Sigmoid colon (tissue), 4 donors: ENCODE data around the gene NEDD9.

Experiments used
- POLR2A ChIP-seq, 2 donors: fragments of 450-650 bp; IDR thresholded peaks; one replicate each; pipeline ENCODE4 v1.6.1; 2016; ENCODE audit warnings: antibody characterized with exemption in 2 of 2, mild to moderate bottlenecking in 2 of 2, moderate library complexity in 2 of 2
- POLR2AphosphoS5 ChIP-seq, 4 donors: sonication (generic); formaldehyde crosslinking; IDR thresholded peaks; one replicate each; pipeline ENCODE4 v1.6.1; 2017; ENCODE audit warnings: antibody characterized with exemption in 4 of 4
- TF ChIP-seq, protein P1 (sequence below), 4 experiments: fragments of 450-650 bp in 3 of 4; fragments of 200-600 bp in 1 of 4; IDR thresholded peaks; one replicate each; pipeline ENCODE4 v1.5.1; 2016 to 2019; ENCODE audit warnings: antibody characterized with exemption in 4 of 4, mild to moderate bottlenecking in 3 of 4, moderate library complexity in 2 of 4

DNA sequence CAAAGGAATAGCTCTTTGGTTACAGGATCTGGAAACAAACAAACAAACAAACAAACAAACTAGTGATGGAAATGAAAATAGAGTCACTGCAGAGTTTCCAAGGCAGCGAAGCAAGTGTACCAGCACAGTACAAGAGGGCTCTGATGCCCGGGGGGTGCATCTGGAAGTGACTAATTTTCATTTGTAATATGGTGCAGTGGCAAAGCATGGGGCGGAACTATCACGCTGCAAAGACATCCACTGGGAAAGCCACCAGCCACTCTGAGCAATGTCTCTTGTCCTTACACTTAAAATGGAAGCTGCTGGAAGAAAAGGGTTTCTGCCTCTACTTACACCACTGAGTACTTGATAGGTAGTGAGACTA is 44.4 kb upstream of the NEDD9 start:
- TF ChIP-seq, protein P1, sequence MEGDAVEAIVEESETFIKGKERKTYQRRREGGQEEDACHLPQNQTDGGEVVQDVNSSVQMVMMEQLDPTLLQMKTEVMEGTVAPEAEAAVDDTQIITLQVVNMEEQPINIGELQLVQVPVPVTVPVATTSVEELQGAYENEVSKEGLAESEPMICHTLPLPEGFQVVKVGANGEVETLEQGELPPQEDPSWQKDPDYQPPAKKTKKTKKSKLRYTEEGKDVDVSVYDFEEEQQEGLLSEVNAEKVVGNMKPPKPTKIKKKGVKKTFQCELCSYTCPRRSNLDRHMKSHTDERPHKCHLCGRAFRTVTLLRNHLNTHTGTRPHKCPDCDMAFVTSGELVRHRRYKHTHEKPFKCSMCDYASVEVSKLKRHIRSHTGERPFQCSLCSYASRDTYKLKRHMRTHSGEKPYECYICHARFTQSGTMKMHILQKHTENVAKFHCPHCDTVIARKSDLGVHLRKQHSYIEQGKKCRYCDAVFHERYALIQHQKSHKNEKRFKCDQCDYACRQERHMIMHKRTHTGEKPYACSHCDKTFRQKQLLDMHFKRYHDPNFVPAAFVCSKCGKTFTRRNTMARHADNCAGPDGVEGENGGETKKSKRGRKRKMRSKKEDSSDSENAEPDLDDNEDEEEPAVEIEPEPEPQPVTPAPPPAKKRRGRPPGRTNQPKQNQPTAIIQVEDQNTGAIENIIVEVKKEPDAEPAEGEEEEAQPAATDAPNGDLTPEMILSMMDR (IDR thresholded peaks at IDR 0.05): no peak
- TF ChIP-seq POLR2A (IDR thresholded peaks at IDR 0.05): no peak
- TF ChIP-seq POLR2AphosphoS5 (IDR thresholded peaks at IDR 0.05): no peak
